Smooth muscle cell (in vitro differentiated cells): ENCODE results near the gene HNRNPL. TPM values are rescaled to one million over a fixed set of nuclear protein-coding genes. Genes with fewer than 3 reads are reported as not detected.
"Not testable (repeated sequence)": the region's sequence is repeated elsewhere in the genome, so short reads cannot be mapped to it uniquely, and the experiment has no call there.

Experiments
- DNase-seq: peaks from one replicate; lab custom pipeline; 2025; ENCODE audit not compliant: unreplicated experiment; lab: John Stamatoyannopoulos, UW
- H2AFZ ChIP-seq: fragments of 200-600 bp; sonication (generic); 2 replicates; pipeline ENCODE4 v1.6.0; 2016; ENCODE audit warnings: antibody characterized with exemption, low read depth, mild to moderate bottlenecking
- H3F3A ChIP-seq: fragments of 200-600 bp; sonication (generic); 2 replicates; pipeline ENCODE4 v1.6.0; 2017; ENCODE audit warnings: antibody characterized with exemption, low read depth
- H3K27ac ChIP-seq: fragments of 200-600 bp; sonication (generic); 2 replicates; pipeline ENCODE4 v1.5.1; 2016; ENCODE audit warnings: low read depth, mild to moderate bottlenecking
- H3K27me3 ChIP-seq: fragments of 200-600 bp; sonication (generic); 2 replicates; pipeline ENCODE4 v1.6.1; 2016; ENCODE audit warnings: low read depth, mild to moderate bottlenecking
- H3K36me3 ChIP-seq: fragments of 200-600 bp; sonication (generic); 2 replicates; pipeline ENCODE4 v1.5.1; 2016; ENCODE audit warnings: low read depth
- H3K4me1 ChIP-seq: fragments of 200-600 bp; sonication (generic); 2 replicates; pipeline ENCODE4 v1.5.1; 2016; ENCODE audit warnings: low read depth
- H3K4me2 ChIP-seq: fragments of 200-600 bp; sonication (generic); 2 replicates; pipeline ENCODE4 v1.6.0; 2016; ENCODE audit warnings: mild to moderate bottlenecking
- H3K4me3 ChIP-seq: fragments of 200-600 bp; sonication (generic); 2 replicates; pipeline ENCODE4 v1.5.1; 2016; ENCODE audit warnings: mild to moderate bottlenecking
- H3K79me2 ChIP-seq: fragments of 200-600 bp; sonication (generic); 2 replicates; pipeline ENCODE4 v1.6.0; 2016; ENCODE audit warnings: low read depth, mild to moderate bottlenecking
- H3K9ac ChIP-seq: fragments of 200-600 bp; sonication (generic); 2 replicates; pipeline ENCODE4 v1.6.0; 2016; ENCODE audit warnings: low read depth
- H3K9me3 ChIP-seq: fragments of 200-600 bp; sonication (generic); replicated peaks from 2 replicates; pipeline ENCODE4 v1.5.1; 2016; ENCODE audit warnings: low read depth
- H4K20me1 ChIP-seq: fragments of 200-600 bp; sonication (generic); 2 replicates; pipeline ENCODE4 v1.6.0; 2016; ENCODE audit warnings: low read depth
- CTCF ChIP-seq: fragments of 200-600 bp; sonication (generic); IDR thresholded peaks from 2 replicates; pipeline ENCODE4 v1.5.1; 2017; ENCODE audit warnings: borderline replicate concordance, mild to moderate bottlenecking, antibody characterized with exemption; ENCODE audit not compliant: insufficient read depth, poor library complexity, severe bottlenecking
- WGBS: methylation state at CpG from one replicate; pipeline ENCODE4 v1.1.7; 2016; ENCODE audit warnings: low lambda C conversion rate; 5-methylcytosine and 5-hydroxymethylcytosine counted together
- polyA plus RNA-seq: library from polyadenylated mRNA; unstranded; fragments of >200 nt; fragmentation: Nextera tagmentation; extraction: Ambion mirVana; gene quantifications from 2 replicates; pipeline ENCODE4 v1.2.1, GENCODE V29; 2016
- total RNA-seq: library from RNA; depleted of rRNA; stranded (reverse); fragments of >200 nt; gene quantifications from 2 replicates; pipeline ENCODE4 v1.2.3, GENCODE V29; 2014

HNRNPL gene
- total and polyA plus RNA-seq, 2 experiments from 2014 or later, result 158 to 174 TPM

DNA sequence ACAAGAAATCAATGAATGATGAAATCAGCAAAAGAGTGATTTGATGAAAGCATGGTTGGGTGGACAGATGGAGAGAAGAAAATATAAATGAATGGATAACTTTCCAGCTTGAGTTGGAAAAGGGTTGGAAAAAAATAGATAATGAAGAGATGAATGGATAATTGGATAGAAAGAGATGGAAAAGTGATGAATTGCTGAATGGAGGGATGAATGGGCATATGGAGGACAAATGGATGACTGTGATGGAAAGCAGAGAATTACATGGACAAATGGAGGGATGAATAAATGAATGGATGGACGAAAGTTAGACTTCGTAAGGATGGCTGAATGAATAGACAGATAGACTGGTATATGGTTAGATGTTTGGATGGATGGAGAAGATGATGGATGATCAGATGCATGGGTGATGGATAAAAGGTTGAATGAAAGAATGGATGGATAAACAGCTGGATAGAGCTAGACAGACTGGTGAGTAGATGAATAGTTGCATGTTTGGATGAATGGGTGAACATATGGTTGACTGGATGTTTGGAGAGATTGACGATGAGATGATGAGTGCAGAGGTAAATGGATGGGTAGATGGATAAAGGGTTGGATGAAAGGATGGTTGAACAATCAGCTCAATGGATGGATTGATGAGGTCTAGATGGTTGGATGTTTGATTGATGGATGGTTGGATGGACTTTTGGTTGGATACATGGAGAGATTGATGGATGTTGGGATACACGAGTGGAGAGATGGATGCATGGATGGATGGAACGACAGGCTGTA lies 49.0 kb downstream of the HNRNPL start:
- H3K79me2 ChIP-seq, result no peaks in the 10 kb centered on the region
- WGBS, result 96% methylated on average over 5 of the region's 5 CpGs
- H2AFZ ChIP-seq, result no peak overlapping the region
- no peaks in the 10 kb centered on the region for H3K4me1 ChIP-seq
- peak overlapping the region; percentile 66 for H3K27ac ChIP-seq
- no peak overlapping the region for H3K4me3 ChIP-seq
- no peaks in the 10 kb centered on the region for H3K27me3 ChIP-seq
- H4K20me1 ChIP-seq, result no peaks in the 10 kb centered on the region
- H3K9ac ChIP-seq, result no peak overlapping the region
- TF ChIP-seq CTCF, result no peak
- no peaks in the 10 kb centered on the region for H3F3A ChIP-seq
- DNase-seq, result no peak
- H3K4me2 ChIP-seq, result no peak overlapping the region
- no peaks in the 10 kb centered on the region for H3K9me3 ChIP-seq
- no peaks in the 10 kb centered on the region for H3K36me3 ChIP-seq

GRCh38 chr19:38799104-38799503 lies 50.7 kb downstream of the HNRNPL start:
- H3K27ac ChIP-seq, result peak overlapping the region; percentile 66
- H3K4me2 ChIP-seq, result no peak overlapping the region
- no peaks in the 10 kb centered on the region for H3K36me3 ChIP-seq
- WGBS, result 84% methylated on average over 10 of the region's 10 CpGs
- H3K79me2 ChIP-seq, result no peaks in the 10 kb centered on the region
- no peaks in the 10 kb centered on the region for H3K4me1 ChIP-seq
- no peaks in the 10 kb centered on the region for H3K9me3 ChIP-seq
- no peak for DNase-seq
- no peaks in the 10 kb centered on the region for H3K27me3 ChIP-seq
- no peak overlapping the region for H3K4me3 ChIP-seq
- H4K20me1 ChIP-seq, result no peaks in the 10 kb centered on the region
- H3K9ac ChIP-seq, result no peak overlapping the region
- H2AFZ ChIP-seq, result no peak overlapping the region
- TF ChIP-seq CTCF, result no peak
- no peaks in the 10 kb centered on the region for H3F3A ChIP-seq

DNA sequence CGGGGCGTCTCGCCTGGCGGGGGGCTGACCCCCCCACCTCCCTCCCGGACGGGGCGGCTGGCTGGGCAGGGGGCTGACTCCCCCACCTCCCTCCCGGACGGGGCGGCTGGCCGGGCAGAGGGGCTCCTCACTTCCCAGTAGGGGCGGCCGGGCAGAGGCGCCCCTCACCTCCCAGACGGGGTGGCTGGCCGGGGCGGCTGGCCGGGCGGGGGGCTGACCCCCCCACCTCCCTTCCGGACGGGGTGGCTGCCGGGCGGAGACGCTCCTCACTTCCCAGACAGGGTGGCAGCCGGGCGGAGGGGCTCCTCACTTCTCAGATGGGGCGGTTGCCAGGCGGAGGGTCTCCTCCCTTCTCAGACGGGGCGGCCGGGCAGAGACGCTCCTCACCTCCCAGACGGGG lies 52.0 kb downstream of the HNRNPL start:
- H3K79me2 ChIP-seq, H3K36me3 ChIP-seq, H3K9me3 ChIP-seq, H3K27me3 ChIP-seq, H3K4me2 ChIP-seq, DNase-seq, H3F3A ChIP-seq, H3K4me3 ChIP-seq, H3K4me1 ChIP-seq, H2AFZ ChIP-seq, H3K27ac ChIP-seq, H3K9ac ChIP-seq, H4K20me1 ChIP-seq: not testable (repeated sequence)
- WGBS, result 93% methylated on average over 3 of the region's 33 CpGs

DNA sequence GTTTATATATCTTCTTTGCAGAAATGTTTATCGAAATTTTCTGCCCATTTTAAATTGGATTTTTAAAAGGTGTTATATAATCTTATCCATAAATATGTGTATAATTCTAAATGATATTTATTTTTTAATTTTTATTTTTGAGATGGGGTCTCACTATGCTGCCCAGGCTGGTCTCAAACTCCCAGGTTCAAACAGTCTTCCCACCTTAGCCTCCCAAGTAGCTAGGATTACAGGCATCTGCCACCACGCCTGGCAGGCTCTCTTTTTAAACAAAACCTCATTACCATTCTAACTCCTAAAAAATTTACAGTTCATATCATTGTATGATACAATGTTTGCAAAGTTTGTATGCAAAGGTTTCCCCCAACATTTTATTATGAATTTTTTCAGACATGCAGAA lies 53.6 kb downstream of the HNRNPL start:
- no peak overlapping the region for H3K4me2 ChIP-seq
- no peak for TF ChIP-seq CTCF
- WGBS, result 78% methylated on average over 2 of the region's 2 CpGs
- no peak overlapping the region for H3K27ac ChIP-seq
- H3K4me3 ChIP-seq, result no peak overlapping the region
- H3K4me1 ChIP-seq, result no peaks in the 10 kb centered on the region
- no peaks in the 10 kb centered on the region for H4K20me1 ChIP-seq
- no peaks in the 10 kb centered on the region for H3K36me3 ChIP-seq
- no peak overlapping the region for H2AFZ ChIP-seq
- H3K27me3 ChIP-seq, result no peaks in the 10 kb centered on the region
- H3K9ac ChIP-seq, result no peak overlapping the region
- no peaks in the 10 kb centered on the region for H3F3A ChIP-seq
- no peak for DNase-seq
- H3K9me3 ChIP-seq, result no peaks in the 10 kb centered on the region
- no peaks in the 10 kb centered on the region for H3K79me2 ChIP-seq
